Measurements from ENCODE around the gene NTMT1. TPM values are rescaled to one million over a fixed set of nuclear protein-coding genes. Genes with fewer than 3 reads are reported as not detected.
A peak's percentile ranks its signal among the peaks of the same experiment; 100 is the strongest.

The NTMT1 gene
- total RNA-seq, 2 donors from 2014 or later, result 39.6 to 49.1 TPM

GRCh38 chr9:129611307-129611800, 14.6 kb upstream of the NTMT1 start:
- Mint-ChIP-seq H3K4me3 (peak overlapping the region; percentile 68), H3K27ac (no peak overlapping the region), H3K4me1 (peaks cover 9% of the 10 kb centered on the region), H3K9me3 (no peaks in the 10 kb centered on the region), H3K36me3 (ENCODE audit: low read depth) (no peaks in the 10 kb centered on the region), H3K27me3 (ENCODE audit: insufficient read depth) (peaks cover 9% of the 10 kb centered on the region)
- H3K36me3 ChIP-seq (ENCODE audit: control insufficient read depth, insufficient read depth, low read length), result no peaks in the 10 kb centered on the region
- DNase-seq, result no peak
- no peaks in the 10 kb centered on the region for H3K4me1 ChIP-seq (ENCODE audit: control insufficient read depth, insufficient read depth, low read length)
- H3K9me3 ChIP-seq (ENCODE audit: control insufficient read depth, low read length), result no peaks in the 10 kb centered on the region
- no peak for TF ChIP-seq CTCF (conservative IDR thresholded peaks at IDR 0.05)
- H3K4me3 ChIP-seq (ENCODE audit: low read length), result no peak overlapping the region
- 34 to 50% methylated on average over 5 to 12 of the region's 12 CpGs for WGBS, 2 experiments (ENCODE audit: insufficient coverage in 1 of 2, insufficient read length in 1 of 2)
- H3K27ac ChIP-seq (ENCODE audit: low read depth, low read length), result no peak overlapping the region
- no peaks in the 10 kb centered on the region for H3K27me3 ChIP-seq (ENCODE audit: control insufficient read depth, insufficient read depth, low read length, poor library complexity, severe bottlenecking)
- no peak overlapping the region for H3K9ac ChIP-seq (ENCODE audit: extremely low read depth, low read length, poor library complexity, severe bottlenecking)

GRCh38 chr9:129612123-129612522, 13.8 kb upstream of the NTMT1 start:
- no peak for DNase-seq
- no peaks in the 10 kb centered on the region for H3K36me3 ChIP-seq (ENCODE audit: control insufficient read depth, insufficient read depth, low read length)
- Mint-ChIP-seq H3K4me3 (no peak overlapping the region), H3K27me3 (ENCODE audit: insufficient read depth) (peaks cover 9% of the 10 kb centered on the region), H3K36me3 (ENCODE audit: low read depth) (no peaks in the 10 kb centered on the region), H3K27ac (no peak overlapping the region), H3K9me3 (no peaks in the 10 kb centered on the region), H3K4me1 (peaks cover 9% of the 10 kb centered on the region)
- no peak overlapping the region for H3K27ac ChIP-seq (ENCODE audit: low read depth, low read length)
- 83 to 90% methylated on average over 3 to 7 of the region's 7 CpGs for WGBS, 2 experiments (ENCODE audit: insufficient coverage in 1 of 2, insufficient read length in 1 of 2)
- H3K9me3 ChIP-seq (ENCODE audit: control insufficient read depth, low read length), result no peaks in the 10 kb centered on the region
- TF ChIP-seq CTCF (conservative IDR thresholded peaks at IDR 0.05), result peak; percentile 48
- H3K4me3 ChIP-seq (ENCODE audit: low read length), result no peak overlapping the region
- H3K4me1 ChIP-seq (ENCODE audit: control insufficient read depth, insufficient read depth, low read length), result no peaks in the 10 kb centered on the region
- no peaks in the 10 kb centered on the region for H3K27me3 ChIP-seq (ENCODE audit: control insufficient read depth, insufficient read depth, low read length, poor library complexity, severe bottlenecking)
- H3K9ac ChIP-seq (ENCODE audit: extremely low read depth, low read length, poor library complexity, severe bottlenecking), result no peak overlapping the region

GRCh38 chr9:129612815-129613519, 13.0 kb upstream of the NTMT1 start:
- H3K36me3 ChIP-seq (ENCODE audit: control insufficient read depth, insufficient read depth, low read length), result no peaks in the 10 kb centered on the region
- Mint-ChIP-seq H3K27me3 (ENCODE audit: insufficient read depth) (peaks cover 13% of the 10 kb centered on the region), H3K36me3 (ENCODE audit: low read depth) (no peaks in the 10 kb centered on the region), H3K4me1 (peaks cover 5% of the 10 kb centered on the region), H3K9me3 (no peaks in the 10 kb centered on the region), H3K27ac (no peak overlapping the region), H3K4me3 (no peak overlapping the region)
- no peaks in the 10 kb centered on the region for H3K27me3 ChIP-seq (ENCODE audit: control insufficient read depth, insufficient read depth, low read length, poor library complexity, severe bottlenecking)
- no peak overlapping the region for H3K27ac ChIP-seq (ENCODE audit: low read depth, low read length)
- no peaks in the 10 kb centered on the region for H3K4me1 ChIP-seq (ENCODE audit: control insufficient read depth, insufficient read depth, low read length)
- H3K9ac ChIP-seq (ENCODE audit: extremely low read depth, low read length, poor library complexity, severe bottlenecking), result no peak overlapping the region
- H3K9me3 ChIP-seq (ENCODE audit: control insufficient read depth, low read length), result no peaks in the 10 kb centered on the region
- no peak for DNase-seq
- no peak overlapping the region for H3K4me3 ChIP-seq (ENCODE audit: low read length)
- TF ChIP-seq CTCF (conservative IDR thresholded peaks at IDR 0.05), result no peak
- WGBS, 2 experiments (ENCODE audit: insufficient coverage in 1 of 2, insufficient read length in 1 of 2), result 88 to 95% methylated on average over 7 to 15 of the region's 15 CpGs
